ENCODE measurements around the gene DBNL. TPM values are rescaled to one million over a fixed set of nuclear protein-coding genes. Genes with fewer than 3 reads are reported as not detected.
"Not testable (repeated sequence)": the region's sequence is repeated elsewhere in the genome, so short reads cannot be mapped to it uniquely, and the experiment has no call there.

The DBNL gene
- 67.7 TPM for total RNA-seq (ENCODE audit: insufficient read depth, low replicate concordance)

DNA sequence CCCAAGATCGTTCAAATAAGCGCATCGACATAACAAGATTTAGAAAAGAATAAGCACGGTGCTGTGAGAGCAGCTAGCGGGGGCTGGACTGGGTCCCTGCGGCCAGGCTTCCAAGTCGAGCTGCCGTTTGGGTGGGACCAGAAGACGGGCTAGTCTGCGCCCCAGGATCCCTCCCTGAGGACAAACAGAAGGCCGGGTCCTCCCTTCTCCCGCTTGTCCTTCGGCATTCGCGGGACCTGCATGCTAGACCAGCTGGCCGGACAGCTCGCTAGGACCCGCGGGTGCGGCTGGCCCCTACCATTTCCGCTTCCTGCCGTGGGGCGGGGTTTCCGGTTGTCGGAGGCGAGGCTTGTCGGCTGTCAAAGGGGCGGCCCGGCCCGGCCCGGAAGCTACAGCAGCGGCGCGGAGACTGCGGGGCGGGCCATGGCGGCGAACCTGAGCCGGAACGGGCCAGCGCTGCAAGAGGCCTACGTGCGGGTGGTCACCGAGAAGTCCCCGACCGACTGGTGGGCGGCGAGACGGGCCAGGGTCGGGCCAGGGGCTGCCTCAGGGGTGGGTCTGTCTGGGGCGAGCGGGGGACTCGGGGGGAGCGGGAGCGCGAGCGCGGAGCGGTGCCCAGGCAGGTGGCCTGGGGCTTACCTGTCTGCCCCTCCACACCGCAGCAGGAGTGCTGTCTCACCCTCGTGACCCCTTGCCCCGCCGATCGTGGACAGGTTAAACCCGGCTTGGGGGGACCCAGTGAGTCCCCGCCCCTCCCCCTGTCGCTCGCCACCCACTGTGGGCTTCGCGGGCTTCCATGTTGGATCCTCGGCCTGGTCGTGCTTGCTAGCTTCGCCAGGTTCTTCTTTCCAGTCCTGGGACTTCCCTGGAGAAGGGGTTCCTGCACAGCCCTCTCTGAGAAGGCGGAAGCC, at the start of gene DBNL:
TSS of gene DBNL (plus strand) at position 388 of the 911 bp plus-strand sequence. CDS start at position 424, 36 bp downstream.
- peak; percentile 94 for DNase-seq (ENCODE audit: low spot score)

DNA sequence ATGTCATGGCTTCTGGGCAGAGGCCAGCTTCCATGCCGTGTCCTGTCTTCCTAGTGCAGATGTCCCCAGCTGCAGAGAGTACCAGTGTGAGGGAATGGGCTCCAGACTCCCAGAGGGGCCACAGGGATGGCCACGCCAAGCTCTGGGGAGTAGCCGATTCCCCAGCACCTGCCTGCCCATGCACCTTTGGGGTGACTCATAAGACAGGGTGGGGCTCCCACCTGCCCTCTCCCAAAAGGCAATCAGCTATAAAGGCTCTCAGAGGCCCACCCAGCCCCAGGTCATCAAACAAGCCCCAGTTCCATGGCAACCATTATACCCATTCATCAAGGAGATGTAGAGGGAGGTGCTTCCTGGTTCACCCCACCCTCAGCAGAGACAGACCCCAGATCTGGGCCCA, 47.0 kb upstream of the DBNL start, which contains the start of gene SPDYE1:
TSS of gene SPDYE1 (plus strand) at position 366 of the 400 bp plus-strand sequence. CDS start 2,053 bp downstream, outside the sequence.
- not testable (repeated sequence) for DNase-seq (ENCODE audit: low spot score)

DNA sequence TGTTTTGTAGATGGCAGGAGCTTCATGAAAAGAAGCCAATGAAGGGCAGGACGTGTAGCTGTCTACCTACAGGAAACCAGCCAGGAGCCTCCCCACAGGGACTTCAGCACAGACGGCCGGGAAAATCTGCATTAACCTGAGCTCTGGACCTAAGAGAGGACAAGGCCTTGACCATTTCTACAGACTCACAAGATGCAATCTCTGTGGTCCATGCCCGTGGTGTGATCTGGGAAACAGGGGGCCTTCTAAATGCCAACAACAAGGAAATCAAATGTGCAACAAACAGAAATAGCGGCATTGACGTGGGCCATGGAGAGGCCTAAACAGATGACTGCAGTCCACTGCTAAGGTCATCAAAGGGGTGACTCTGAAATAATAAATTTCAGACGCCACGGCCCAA, 32.4 kb upstream of the DBNL start:
- not testable (repeated sequence) for DNase-seq (ENCODE audit: low spot score)

DNA sequence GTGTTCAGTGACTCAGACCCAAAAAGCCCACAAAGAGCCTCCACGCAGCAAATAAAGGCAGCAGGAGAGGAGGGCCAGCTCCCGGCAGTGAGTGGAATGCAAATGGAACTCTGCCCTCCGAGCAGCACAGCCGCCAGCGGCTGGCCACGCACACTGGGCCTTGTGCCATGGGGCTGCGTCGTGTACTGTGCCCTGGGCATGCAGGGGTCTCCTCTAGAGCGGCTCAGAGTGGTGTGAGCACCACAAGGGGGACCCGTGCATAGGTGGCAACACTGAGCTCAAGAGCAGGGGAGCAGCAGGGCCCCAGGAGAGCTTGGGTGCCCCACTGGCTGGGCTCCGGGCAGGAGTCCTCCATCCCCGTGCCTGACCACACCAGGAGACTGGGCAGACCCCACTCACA, 29.4 kb upstream of the DBNL start:
- DNase-seq (ENCODE audit: low spot score) = not testable (repeated sequence)

DNA sequence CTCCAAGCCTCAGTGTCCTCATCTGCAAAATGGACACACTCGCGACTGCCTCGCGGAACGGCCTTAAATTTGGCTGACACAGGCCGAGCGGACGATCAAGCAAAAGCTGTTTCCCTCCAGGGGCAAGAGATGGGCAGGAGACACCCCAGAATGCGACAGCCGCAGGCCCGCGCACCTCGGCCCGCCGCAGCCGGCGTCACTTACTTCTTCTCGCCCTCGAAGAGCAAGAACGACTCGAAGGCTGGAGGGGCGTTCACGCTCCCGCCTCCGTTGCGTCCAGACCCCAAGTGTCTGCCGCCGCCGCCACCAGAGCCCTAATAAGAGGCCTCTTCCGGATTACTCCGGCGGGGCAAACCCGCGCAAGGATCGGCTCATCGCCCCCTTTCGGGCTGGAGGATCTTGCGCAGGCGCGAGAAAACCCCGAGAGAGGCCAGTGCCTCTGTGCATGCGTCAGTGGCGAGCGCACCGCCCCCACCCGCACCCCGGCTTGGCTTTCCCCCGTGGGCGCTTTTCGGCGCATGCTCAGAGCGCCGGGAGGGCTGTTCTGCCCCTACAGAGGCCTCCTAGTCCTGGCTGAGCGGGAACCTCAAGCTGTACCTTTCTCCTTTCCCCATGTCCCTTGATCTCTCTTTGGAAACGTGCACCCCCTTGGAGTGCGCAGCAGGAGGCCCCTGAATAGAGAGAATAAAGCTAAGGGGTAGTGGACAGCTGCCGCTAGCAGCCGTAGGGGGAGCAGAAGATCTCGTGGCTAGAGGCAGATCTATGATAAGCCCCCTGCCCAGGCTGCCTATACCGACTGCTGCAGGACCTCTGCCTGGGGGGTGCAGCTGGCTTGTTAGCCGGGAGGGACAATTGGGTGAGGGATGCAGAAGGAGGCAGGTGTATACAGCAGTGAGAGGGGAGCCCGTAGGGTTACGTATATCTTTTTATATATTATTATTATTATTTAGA, 25.4 kb upstream of the DBNL start:
- peak; percentile 99 for DNase-seq (ENCODE audit: low spot score)

DNA sequence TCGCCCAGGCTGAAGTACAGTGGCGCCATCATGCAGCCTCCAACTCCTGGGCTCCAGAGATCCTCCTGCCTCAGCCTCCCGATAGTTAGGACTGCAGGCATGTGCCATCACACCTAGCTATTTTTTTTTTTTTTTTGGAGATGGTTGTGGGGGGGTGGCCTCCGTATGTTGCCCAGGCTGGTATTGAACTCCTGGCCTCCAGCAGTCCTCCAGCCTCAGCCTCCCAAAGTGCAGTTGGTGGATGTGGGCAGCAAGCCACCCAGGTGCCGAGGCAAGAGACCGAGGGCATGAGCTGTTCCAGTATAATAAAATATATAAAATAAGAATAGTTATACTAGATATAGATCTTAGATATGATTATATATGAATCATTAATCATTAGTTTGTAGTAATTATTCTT, 24.7 kb upstream of the DBNL start:
- DNase-seq (ENCODE audit: low spot score) = not testable (repeated sequence)

DNA sequence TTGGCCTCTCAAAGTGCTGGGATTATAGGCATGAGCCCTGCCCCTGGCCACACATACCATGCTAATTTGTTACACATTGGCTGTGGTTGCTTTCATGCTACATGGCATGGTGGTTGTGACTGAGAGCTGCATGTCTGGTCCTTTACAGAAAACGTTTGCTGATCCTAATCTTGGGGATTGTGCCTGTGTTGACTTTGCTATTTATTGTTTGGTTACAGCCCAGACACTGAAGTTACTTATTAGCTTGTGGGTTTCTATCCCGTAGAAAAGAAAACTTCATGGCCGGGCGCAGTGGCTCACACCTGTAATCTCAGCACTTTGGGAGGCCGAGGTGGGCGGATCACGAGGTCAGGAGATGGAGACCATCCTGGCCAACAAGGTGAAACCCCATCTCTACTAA, 22.4 kb upstream of the DBNL start:
- DNase-seq (ENCODE audit: low spot score) = not testable (repeated sequence)

DNA sequence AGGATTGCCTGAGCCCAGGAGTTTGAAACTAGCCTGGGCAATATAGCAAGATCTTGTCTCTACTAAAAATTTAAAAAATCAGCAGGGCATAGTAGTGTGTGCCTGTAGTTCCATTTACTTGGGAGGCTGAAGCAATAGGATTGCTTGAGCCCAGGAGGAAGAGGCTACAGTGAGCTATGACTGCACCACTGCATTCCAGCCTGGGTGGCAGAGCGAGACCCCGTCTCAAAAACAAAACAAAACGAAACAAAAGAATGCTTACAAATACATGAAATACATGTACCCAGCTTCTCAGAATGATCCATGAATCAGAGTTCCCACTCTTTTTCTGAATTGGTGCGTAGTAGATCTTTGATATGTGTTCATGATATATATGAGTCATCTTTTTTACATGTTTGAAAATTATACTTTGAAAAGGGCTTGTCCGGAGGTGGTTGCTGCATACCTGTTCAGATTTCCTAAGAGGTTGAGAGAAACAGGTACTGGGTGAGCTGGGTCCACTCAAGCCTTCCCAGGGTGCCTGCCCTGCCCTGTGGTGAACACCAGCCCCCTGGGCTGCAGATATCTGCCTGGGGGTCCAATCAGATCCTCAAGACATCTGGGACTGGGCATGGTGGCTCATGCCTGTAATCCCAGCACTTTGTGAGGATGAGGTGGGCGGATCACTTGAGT, 21.6 kb upstream of the DBNL start:
- not testable (repeated sequence) for DNase-seq (ENCODE audit: low spot score)

DNA sequence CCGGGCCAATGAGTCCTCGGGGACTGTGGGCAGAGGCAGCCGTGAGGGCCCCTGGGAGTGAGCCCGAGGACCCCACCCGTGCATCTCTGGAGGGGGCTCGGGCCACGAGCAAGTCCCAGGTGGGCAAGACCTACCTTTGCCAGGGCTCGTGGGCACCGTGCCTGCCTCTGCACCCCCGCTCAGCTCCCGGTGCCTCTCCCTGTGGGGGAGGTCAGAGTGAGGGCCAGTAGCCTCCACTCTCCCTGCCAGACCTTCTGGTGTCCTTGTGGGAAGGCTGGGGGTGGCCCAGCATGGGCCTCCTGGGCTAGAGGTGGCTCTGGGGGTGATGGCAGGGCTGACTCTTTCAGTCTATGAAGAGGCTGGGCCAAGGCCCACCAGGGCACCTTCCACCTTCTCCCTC, 15.1 kb upstream of the DBNL start:
- DNase-seq (ENCODE audit: low spot score) = not testable (repeated sequence)

DNA sequence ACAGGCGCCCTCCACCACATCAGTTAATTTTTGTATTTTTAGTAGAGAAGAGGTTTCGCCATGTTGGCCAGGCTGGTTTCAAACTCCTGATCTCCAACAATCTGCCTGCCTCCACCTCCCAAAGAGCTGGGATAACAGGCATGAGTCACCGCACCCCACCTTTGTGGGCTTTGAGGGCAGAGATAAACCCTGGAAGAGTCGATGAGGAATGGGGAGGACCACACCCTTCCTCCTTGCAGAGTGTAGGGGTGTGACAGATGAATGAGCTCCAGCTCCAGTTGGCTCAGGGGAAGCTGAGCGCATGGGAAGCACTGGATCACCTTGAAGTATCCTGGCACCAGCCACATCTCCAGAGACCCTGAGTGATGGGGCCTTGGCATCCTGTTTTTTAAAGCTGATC, 14.5 kb upstream of the DBNL start:
- DNase-seq (ENCODE audit: low spot score) = not testable (repeated sequence)

DNA sequence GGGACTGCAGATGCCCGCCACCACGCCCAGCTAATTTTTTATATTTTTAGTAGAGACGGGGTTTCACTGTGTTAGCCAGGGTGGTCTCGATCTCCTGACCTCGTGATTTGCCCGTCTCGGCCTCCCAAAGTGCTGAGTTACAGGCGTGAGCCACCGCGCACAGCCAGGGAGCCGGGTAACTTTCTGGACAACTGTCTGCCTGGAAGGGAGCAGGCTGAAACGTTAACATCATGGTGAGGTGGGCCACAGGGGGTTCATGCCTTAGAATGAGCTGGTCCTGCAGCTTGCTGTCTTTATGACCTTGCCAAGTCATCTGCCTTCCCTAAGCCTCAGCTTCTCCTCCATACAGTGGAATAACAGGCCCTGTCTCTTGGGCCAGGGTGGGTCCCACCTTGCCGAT, 13.2 kb upstream of the DBNL start:
- DNase-seq (ENCODE audit: low spot score) = not testable (repeated sequence)

DNA sequence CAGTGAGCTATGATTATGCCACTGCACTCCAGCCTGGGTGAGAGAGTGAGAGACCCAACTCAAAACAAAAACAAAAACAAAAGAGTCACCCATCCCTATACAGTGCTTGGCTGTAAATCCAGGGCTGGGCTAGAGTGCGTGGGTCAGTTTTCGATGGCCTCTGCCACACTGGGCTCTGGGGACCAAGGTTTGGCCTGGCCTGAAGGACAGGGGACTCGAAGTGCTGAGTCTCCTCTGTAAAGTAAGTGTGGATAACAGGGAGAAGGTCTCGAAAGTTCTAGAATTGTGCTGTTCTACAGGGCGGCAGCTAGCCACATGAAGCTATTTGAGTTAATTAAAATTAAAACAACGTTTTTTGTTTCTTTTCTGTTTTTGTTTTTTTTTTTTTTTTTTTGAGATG, 12.5 kb upstream of the DBNL start:
- not testable (repeated sequence) for DNase-seq (ENCODE audit: low spot score)

DNA sequence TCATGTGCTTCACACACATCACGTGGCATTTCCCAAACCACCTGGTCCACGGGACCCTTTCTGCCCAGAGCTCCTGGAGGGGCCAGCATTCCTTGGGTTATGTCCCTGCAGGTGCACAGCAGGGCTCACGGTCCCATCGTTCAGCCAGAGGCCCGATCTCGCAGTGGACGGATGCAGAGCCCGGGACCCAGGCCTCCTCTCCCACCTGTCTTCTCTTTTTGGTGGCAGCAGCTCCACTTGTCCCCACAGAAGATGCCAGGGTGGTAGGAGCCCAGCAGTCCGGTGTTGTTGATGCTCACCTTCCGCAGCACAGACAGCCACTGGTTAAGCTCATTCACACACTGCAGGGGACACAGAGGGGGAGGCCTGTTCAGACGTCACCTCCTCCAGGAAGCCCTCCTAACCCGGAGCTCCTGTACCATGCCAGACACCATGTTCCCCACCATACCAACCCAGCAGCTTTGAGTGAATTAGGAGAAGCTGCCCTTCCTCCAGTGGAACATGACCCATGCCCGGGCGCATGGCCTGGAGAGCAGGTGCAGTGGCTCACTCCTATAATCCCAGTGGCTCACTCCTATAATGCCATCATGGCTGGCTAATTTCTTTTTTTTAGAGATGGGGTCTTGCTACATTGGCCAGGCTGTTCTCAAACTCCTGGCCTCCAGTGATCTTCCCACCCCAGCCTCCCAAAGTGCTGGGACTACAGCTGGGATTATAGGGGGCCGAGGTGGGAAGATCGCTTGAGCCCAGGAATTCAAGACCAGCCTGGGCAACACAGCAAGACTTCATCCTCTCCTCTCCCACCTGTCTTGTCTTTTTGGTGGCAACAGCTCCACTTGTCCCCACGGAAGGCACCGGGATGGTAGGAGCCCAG, 10.3 kb upstream of the DBNL start:
- not testable (repeated sequence) for DNase-seq (ENCODE audit: low spot score)

DNA sequence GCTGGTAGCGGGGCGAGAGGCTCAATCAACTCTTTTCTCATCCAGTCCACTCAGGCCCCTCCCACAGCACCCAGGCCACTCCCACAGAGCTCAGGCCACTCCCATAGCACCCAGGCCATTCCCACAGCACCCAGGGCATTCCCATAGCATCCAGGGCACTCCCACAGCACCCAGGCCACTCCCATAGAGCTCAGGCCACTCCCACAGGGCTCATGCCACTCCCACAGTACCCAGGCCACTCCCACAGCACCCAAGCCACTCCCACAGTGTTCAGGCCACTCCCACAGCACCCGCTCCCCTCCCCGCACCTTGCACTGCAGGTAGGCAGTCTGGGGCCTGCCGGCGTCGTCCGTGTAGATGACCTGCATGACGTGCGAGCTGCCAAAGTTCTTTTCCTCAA, 8.1 kb upstream of the DBNL start:
- DNase-seq (ENCODE audit: low spot score) = not testable (repeated sequence)

DNA sequence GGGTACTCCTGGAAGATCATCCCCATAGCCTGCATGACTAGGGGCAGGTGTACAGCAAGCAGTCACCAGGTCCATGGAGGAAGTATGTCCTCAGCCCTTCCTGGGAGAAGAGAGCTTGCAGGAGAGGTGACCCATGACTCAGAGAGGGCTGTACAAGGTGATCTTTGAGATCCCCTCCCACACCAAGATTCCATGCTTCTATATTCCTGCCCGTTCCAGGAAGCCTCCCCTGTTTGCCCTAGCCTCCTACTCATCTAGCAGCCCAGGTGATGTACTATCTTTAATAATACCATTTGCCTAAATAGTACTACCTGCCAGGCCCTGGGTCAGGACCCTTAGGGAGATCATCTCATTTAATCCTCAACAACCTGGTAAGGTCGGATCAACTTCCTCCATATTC, 6.6 kb upstream of the DBNL start:
- DNase-seq (ENCODE audit: low spot score) = not testable (repeated sequence)

DNA sequence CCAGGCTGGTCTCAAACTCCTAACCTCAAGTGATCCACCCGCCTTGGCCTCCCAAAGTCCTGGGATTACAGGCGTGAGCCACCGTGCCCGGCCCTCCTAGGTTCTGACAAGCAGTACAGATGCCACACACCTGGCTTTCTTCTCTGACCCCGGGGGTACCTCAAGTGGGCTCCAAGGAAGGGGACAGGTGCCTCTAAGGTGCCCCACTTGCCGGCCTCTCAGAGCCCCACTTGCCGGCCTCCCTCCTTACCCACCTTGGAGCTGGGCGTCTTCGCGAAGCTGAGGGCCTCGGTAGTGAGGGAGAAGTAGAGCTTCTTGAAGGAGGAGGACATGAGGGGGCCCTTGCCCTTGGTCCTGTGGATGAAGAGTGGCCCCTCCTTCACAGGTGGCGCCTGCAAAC, 5.9 kb upstream of the DBNL start:
- not testable (repeated sequence) for DNase-seq (ENCODE audit: low spot score)

DNA sequence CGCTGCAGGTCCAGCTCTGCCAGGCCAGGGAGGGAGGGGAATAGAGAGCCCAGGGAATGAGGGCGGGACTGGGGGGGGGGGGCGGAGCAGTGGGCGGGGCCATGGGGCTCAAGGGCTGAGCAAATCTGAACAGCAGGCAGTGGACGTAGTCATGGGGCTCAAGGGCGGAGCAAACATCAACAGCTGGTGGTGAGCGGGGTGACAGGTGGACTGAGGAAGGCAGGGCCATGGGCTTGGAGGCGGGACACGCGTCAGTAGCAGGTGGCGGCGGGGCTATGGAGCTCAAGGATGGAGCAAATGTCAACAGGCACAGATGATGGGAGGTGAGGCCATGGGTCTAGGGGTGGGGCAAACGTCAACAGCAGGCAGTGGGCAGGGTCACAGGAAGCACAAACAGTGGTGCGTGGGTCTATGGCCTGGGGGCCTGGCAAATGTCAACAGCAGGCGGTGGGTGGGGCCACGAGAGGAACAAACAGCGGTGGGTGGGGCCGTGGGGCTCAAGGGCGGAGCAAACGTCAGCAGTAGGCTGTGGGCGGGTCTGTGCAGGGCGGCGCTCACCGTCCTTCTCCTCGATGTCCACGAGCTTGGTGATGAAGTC, 5.4 kb upstream of the DBNL start:
- peak; percentile 85 for DNase-seq (ENCODE audit: low spot score)

DNA sequence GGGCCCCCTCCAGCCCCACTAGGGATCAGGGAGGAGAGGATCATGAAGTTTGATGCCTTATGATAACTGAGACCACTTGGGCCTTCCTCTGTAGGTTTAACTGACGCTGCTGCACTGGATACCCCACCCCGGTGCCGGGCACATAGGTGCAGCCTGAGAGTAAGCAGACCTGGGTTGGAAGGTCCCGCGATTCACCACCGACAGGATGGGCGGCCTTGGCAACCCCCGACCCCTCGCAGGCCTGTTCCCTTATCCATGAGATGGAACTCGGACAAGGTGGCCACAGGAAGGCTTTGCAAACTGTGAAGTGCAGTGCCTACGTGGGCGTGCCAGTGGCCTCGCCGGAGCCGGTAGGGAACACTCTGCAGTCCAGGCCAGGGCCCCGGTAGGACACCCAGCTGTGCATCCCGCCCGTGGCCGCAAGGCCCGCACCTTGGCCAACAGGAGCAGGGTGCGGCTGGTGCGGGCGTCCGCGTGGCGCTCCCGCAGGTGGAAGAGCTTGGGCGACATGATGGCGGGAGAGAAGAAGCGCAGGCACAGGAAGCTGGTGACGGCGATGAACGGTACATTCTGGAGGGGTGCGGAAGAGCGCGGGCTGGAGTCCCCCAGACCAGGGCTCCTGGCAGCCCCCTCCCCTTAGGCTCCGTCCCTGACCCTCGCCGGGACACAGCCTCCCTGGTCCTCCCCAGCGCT, 4.6 kb upstream of the DBNL start:
- not testable (repeated sequence) for DNase-seq (ENCODE audit: low spot score)

DNA sequence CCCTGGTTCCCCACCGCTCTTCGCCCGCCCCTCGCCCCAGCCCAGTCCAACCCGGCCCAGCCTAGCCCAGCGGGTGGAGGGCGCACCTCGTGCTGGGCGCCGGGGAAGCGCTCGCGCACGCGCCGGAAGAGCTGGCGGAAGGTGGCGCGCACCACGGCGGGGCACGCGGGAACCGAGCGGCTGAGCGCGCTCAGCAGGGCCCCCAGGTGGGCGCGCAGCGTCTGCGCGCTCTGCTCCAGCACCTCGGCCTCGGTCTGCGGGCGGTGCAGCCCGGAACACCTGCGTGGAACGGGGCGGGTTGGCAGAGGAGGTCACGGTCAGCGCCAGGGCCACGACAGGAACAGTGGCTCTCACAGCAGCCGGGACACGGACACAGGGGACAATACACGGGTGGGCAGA, 4.0 kb upstream of the DBNL start:
- not testable (repeated sequence) for DNase-seq (ENCODE audit: low spot score)
